Astrocyte (in vitro differentiated cells and primary cell): ENCODE data around the gene ZFPM1.

Source experiments
- CTCF ChIP-seq: IDR thresholded peaks from 2 replicates; pipeline ENCODE4 v1.5.1; 2011; ENCODE audit warnings: low read depth, mild to moderate bottlenecking, inconsistent platforms, low read length, moderate library complexity; ENCODE audit not compliant: insufficient read depth
- EZH2 ChIP-seq: IDR thresholded peaks from 2 replicates; pipeline ENCODE4 v1.6.1; 2012; ENCODE audit warnings: mild to moderate bottlenecking, low read length, inconsistent platforms; ENCODE audit not compliant: insufficient read depth

- TF ChIP-seq CTCF (no peak), EZH2 (no peak)
These were observed 85.4 kb downstream of the ZFPM1 start for GRCh38 chr16:88538366-88539060.
